ENCODE results near the gene SYNPO2.

DNA sequence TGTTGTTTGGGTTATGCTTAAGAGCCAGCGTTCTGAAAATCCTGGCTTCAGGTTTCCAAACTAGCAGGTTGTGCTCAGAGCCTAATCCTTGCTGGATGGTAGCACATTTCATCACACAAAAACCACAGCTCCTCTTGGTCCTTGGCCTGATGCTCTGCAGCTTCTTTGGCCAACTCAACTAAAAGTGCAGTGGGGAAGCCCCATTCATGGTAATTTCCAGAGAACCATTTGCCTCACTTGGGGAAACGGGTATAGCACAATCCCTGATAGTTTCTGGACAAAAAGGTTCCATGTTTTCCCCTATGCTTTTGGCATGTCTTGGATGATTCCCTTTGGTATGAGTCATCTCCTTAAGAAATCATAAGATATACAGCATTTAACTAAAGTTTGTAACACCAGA is 78.7 kb downstream of the SYNPO2 start:
- TF ChIP-seq POLR2AphosphoS5 (IDR thresholded peaks at IDR 0.05; ENCODE audit: low read depth, low read length) (no peak), POLR2A (IDR thresholded peaks at IDR 0.05; ENCODE audit: low read depth, low read length) (no peak)
